HEK293 (cell line): ENCODE data around the gene AGFG1.
"Not testable (repeated sequence)": the region's sequence is repeated elsewhere in the genome, so short reads cannot be mapped to it uniquely, and the experiment has no call there.

Experiments used
- CTCF ChIA-PET: fragments of 350-600 bp; formaldehyde crosslinking; extraction: SDS; loops from one replicate; lab custom pipeline; 2021; ENCODE audit warnings: antibody characterized with exemption; lab: Yijun Ruan, JAX
- POLR2A ChIA-PET: fragments of 300-600 bp; formaldehyde crosslinking; extraction: SDS; loops from one replicate; lab custom pipeline; 2020; ENCODE audit warnings: antibody characterized with exemption, inconsistent platforms; lab: Yijun Ruan, JAX
- H3K27ac ChIP-seq: fragments of 200-500 bp; sonication (Bioruptor generic); 2 replicates; pipeline ENCODE4 v1.5.1; 2014; ENCODE audit warnings: low read depth, low read length, control low read depth, inconsistent platforms; ENCODE audit errors: extremely low read depth
- H3K36me3 ChIP-seq, 2 experiments: fragments of 200-500 bp in 1 of 2; sonication (Bioruptor generic) in 1 of 2; 1 replicate in 1 of 2; 2 replicates in 1 of 2; pipeline ENCODE4 v1.5.1; 2014 to 2017; ENCODE audit warnings: inconsistent platforms in 2 of 2, low read length in 2 of 2; ENCODE audit not compliant: control insufficient read depth in 2 of 2, insufficient read depth in 1 of 2
- H3K4me1 ChIP-seq: fragments of 200-500 bp; sonication (Bioruptor generic); 2 replicates; pipeline ENCODE4 v1.5.1; 2014; ENCODE audit warnings: mild to moderate bottlenecking, low read length, inconsistent platforms; ENCODE audit not compliant: control insufficient read depth, insufficient read depth
- H3K4me3 ChIP-seq: 2 replicates; pipeline ENCODE4 v1.5.1; 2011; ENCODE audit warnings: low read depth, mild to moderate bottlenecking, control low read depth, low read length, moderate library complexity
- H3K9me3 ChIP-seq: fragments of 200-500 bp; sonication (Bioruptor generic); 2 replicates; pipeline ENCODE4 v1.5.1; 2014; ENCODE audit warnings: low read depth, low read length, inconsistent platforms; ENCODE audit not compliant: control insufficient read depth, insufficient read depth
- GLI2 ChIP-seq: fragments of 450-650 bp; formaldehyde crosslinking; IDR thresholded peaks from 2 replicates; pipeline ENCODE4; 2017; ENCODE audit warnings: missing biosample characterization, missing genetic modification characterization, low read depth, borderline replicate concordance
- REPIN1 ChIP-seq: fragments of 450-650 bp; formaldehyde crosslinking; IDR thresholded peaks from 2 replicates; pipeline ENCODE4 v1.5.1; 2017; ENCODE audit warnings: missing biosample characterization, missing genetic modification characterization, low read depth
- TSHZ1 ChIP-seq: fragments of 450-650 bp; formaldehyde crosslinking; IDR thresholded peaks from 2 replicates; pipeline ENCODE4 v1.5.1; 2016; ENCODE audit warnings: missing biosample characterization, missing genetic modification characterization, borderline replicate concordance
- WT1 ChIP-seq: fragments of 450-650 bp; formaldehyde crosslinking; IDR thresholded peaks from 2 replicates; pipeline ENCODE4 v1.5.1; 2016; ENCODE audit warnings: missing biosample characterization, missing genetic modification characterization
- YY1 ChIP-seq: fragments of 450-650 bp; formaldehyde crosslinking; IDR thresholded peaks from 2 replicates; pipeline ENCODE4 v1.5.1; 2018; ENCODE audit warnings: missing biosample characterization, missing genetic modification characterization
- ZFHX2 ChIP-seq: fragments of 450-650 bp; formaldehyde crosslinking; conservative IDR thresholded peaks from 2 replicates; pipeline ENCODE4 v1.5.1; 2016; ENCODE audit warnings: missing biosample characterization, missing genetic modification characterization
- ZNF18 ChIP-seq: fragments of 450-650 bp; formaldehyde crosslinking; IDR thresholded peaks from 2 replicates; pipeline ENCODE4 v1.5.1; 2016; ENCODE audit warnings: missing biosample characterization, missing genetic modification characterization
- ZNF223 ChIP-seq: fragments of 450-650 bp; formaldehyde crosslinking; IDR thresholded peaks from 2 replicates; pipeline ENCODE4 v1.5.1; 2016; ENCODE audit warnings: missing biosample characterization, missing genetic modification characterization
- ZNF274 ChIP-seq, 2 experiments: fragments of 200-500 bp in 1 of 2; fragments of 450-650 bp in 1 of 2; sonication (Bioruptor generic) in 1 of 2; formaldehyde crosslinking in 1 of 2; IDR thresholded peaks; 2 replicates each; pipeline versions ENCODE4 v1.5.1 to v1.6.1; 2014 to 2016; ENCODE audit warnings: borderline replicate concordance in 1 of 2, inconsistent platforms in 1 of 2, low read length in 1 of 2, missing biosample characterization in 1 of 2, missing genetic modification characterization in 1 of 2
- ZNF335 ChIP-seq: fragments of 450-650 bp; formaldehyde crosslinking; conservative IDR thresholded peaks from 2 replicates; pipeline ENCODE4 v1.5.1; 2016; ENCODE audit warnings: missing biosample characterization, missing genetic modification characterization
- ZNF426 ChIP-seq: fragments of 450-650 bp; formaldehyde crosslinking; IDR thresholded peaks from 2 replicates; pipeline ENCODE4 v1.5.1; 2017; ENCODE audit warnings: missing biosample characterization, missing genetic modification characterization, mild to moderate bottlenecking, inconsistent platforms, moderate library complexity
- ZNF555 ChIP-seq: fragments of 450-650 bp; formaldehyde crosslinking; conservative IDR thresholded peaks from 2 replicates; pipeline ENCODE4 v1.5.1; 2017; ENCODE audit warnings: missing biosample characterization, mild to moderate bottlenecking, missing genetic modification characterization, inconsistent platforms
- ZXDB ChIP-seq: fragments of 450-650 bp; formaldehyde crosslinking; IDR thresholded peaks from 2 replicates; pipeline ENCODE4 v1.5.1; 2016; ENCODE audit warnings: missing biosample characterization, missing genetic modification characterization
- TF ChIP-seq, protein P1 (sequence below): fragments of 450-650 bp; formaldehyde crosslinking; IDR thresholded peaks from 2 replicates; pipeline ENCODE4 v1.5.1; 2016; ENCODE audit warnings: missing biosample characterization, missing genetic modification characterization

AGFG1 gene

DNA sequence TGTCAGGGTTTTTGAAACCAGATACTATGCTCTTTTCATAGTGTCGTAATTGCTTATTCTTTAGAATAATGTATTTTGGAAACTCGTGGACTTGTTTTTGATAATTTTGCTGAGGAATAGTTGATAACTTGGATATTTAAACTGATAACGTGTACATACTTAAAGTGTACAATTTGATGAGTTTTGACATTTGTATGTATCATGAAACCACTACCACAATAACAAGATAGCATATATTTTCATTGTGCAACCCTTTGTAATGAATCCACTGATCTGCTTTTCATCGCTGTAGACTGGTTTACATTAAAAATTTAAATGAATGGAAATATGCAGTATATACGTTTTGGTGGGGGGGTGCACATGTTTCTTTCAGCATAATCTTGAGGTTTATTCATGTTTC lies 45.8 kb downstream of the AGFG1 start (continued):
- no peak for TF ChIP-seq ZNF426
- no peak for TF ChIP-seq ZNF223
- no peak for TF ChIP-seq REPIN1
- TF ChIP-seq GLI2 (tag by site-specific recombination): no peak
- TF ChIP-seq ZXDB: no peak
- no peak for TF ChIP-seq YY1 (tag by site-specific recombination)
- no peak for TF ChIP-seq TSHZ1 (tag by site-specific recombination)

DNA sequence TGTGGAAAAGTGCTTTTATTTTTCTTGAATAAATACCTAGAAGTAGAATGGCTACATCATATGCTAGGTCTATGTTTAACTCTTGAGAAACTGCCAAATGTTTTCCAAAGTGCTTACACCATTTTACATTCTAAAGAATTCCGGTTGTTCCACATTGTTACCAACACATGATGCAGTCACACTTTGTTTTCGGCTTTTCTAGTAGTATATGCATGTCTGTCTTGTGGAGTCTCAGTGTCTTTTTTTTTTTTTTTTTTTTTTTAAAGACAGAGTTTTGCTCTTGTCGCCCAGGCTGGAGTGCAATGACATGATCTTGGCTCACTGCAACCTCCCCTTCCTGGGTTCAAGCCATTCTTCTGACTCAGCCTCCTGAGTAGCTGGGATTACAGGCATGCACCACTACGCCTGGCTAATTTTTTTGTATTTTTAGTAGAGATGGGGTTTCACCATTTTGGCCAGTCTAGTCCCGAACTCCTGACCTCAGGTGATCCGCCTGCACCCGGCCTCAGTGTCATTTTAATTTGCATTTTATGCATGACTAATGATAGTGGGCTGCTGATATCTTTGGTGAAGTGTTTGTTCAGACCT lies 46.4 kb downstream of the AGFG1 start:
- peaks cover 13% of the 10 kb centered on the region in 2 experiments; a peak in 2 of 3 replicates for H3K36me3 ChIP-seq
- POLR2A ChIA-PET, H3K9me3 ChIP-seq, H3K4me3 ChIP-seq, H3K4me1 ChIP-seq, H3K27ac ChIP-seq: not testable (repeated sequence)
- CTCF ChIA-PET: interaction anchor here (0.9 kb wide), 1 partner anchor 33 kb away, joined by 4 read pairs; no protein-coding TSS in a partner anchor

- POLR2A ChIA-PET, H3K4me1 ChIP-seq, H3K27ac ChIP-seq, H3K9me3 ChIP-seq, H3K4me3 ChIP-seq: not testable (repeated sequence)
- peaks cover 32 to 33% of the 10 kb centered on the region in 2 experiments for H3K36me3 ChIP-seq
- CTCF ChIA-PET: interaction anchor here (0.6 kb wide), 2 partner anchors 41 to 108 kb away, joined by 4 to 5 read pairs; no protein-coding TSS in a partner anchor
Measured at GRCh38 chr2:227521178-227521577, 49.2 kb downstream of the AGFG1 start.

- Histone ChIP-seq H3K4me1 (no peaks in the 10 kb centered on the region), H3K9me3 (no peaks in the 10 kb centered on the region), H3K36me3 (peaks cover 32 to 49% of the 10 kb centered on the region in 2 experiments), H3K4me3 (no peak overlapping the region), H3K27ac (no peak overlapping the region)
- ChIA-PET POLR2A (no interaction called here), CTCF (interaction anchor here (0.6 kb wide), 1 partner anchor 53 kb away, joined by 4 read pairs; no protein-coding TSS in a partner anchor)
- TF ChIP-seq, protein P1, sequence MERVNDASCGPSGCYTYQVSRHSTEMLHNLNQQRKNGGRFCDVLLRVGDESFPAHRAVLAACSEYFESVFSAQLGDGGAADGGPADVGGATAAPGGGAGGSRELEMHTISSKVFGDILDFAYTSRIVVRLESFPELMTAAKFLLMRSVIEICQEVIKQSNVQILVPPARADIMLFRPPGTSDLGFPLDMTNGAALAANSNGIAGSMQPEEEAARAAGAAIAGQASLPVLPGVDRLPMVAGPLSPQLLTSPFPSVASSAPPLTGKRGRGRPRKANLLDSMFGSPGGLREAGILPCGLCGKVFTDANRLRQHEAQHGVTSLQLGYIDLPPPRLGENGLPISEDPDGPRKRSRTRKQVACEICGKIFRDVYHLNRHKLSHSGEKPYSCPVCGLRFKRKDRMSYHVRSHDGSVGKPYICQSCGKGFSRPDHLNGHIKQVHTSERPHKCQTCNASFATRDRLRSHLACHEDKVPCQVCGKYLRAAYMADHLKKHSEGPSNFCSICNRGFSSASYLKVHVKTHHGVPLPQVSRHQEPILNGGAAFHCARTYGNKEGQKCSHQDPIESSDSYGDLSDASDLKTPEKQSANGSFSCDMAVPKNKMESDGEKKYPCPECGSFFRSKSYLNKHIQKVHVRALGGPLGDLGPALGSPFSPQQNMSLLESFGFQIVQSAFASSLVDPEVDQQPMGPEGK (tag by site-specific recombination): no peak
- TF ChIP-seq ZNF18 (tag by site-specific recombination): no peak
- TF ChIP-seq WT1 (tag by site-specific recombination): no peak
- no peak for TF ChIP-seq ZNF335
- no peak for TF ChIP-seq ZNF274 (IDR thresholded peaks at IDR 0.05; ENCODE audit: low read length)
- no peak for TF ChIP-seq ZNF274 (tag by site-specific recombination; IDR thresholded peaks at IDR 0.05; ENCODE audit: borderline replicate concordance)
- no peak for TF ChIP-seq ZFHX2 (tag by site-specific recombination)
- no peak for TF ChIP-seq ZNF555
Measured at GRCh38 chr2:227524665-227525064, 52.7 kb downstream of the AGFG1 start.
